SK-N-SH treated with all-trans-retinoic acid at 6 μM for 48 hours (cell line): ENCODE measurements around the gene CIZ1.

Experiments used
- ATAC-seq: fragments of 200-7000 bp; cut with Tn5 transposase; 3 replicates; pipeline ENCODE4 v1.9.1; 2020; ENCODE audit warnings: mild to moderate bottlenecking, moderate library complexity
- ARNTL ChIP-seq: fragments of 450-650 bp; formaldehyde crosslinking; IDR thresholded peaks from 2 replicates; pipeline ENCODE4 v1.5.0; 2020; ENCODE audit warnings: low read depth, mild to moderate bottlenecking, moderate library complexity, borderline replicate concordance
- BACH2 ChIP-seq: fragments of 250-450 bp; sonication (Bioruptor Pico); IDR thresholded peaks from 2 replicates; pipeline ENCODE4 v1.9.0; 2021; ENCODE audit warnings: mild to moderate bottlenecking, borderline replicate concordance
- CSDC2 ChIP-seq: fragments of 250-450 bp; sonication (Bioruptor Pico); IDR thresholded peaks from 2 replicates; pipeline ENCODE4 v1.5.0; 2020; ENCODE audit warnings: mild to moderate bottlenecking, moderate library complexity
- ESRRG ChIP-seq: fragments of 250-450 bp; sonication (Bioruptor Pico); IDR thresholded peaks from 2 replicates; pipeline ENCODE4 v1.6.1; 2021; ENCODE audit warnings: mild to moderate bottlenecking
- GLIS3 ChIP-seq: fragments of 250-450 bp; sonication (Bioruptor Pico); IDR thresholded peaks from 2 replicates; pipeline ENCODE4 v1.5.0; 2020; ENCODE audit warnings: mild to moderate bottlenecking, moderate library complexity
- ISL1 ChIP-seq: fragments of 250-450 bp; sonication (Bioruptor Pico); IDR thresholded peaks from 2 replicates; pipeline ENCODE4 v2.1.2; 2022; ENCODE audit warnings: mild to moderate bottlenecking, moderate library complexity
- OSR1 ChIP-seq: fragments of 250-450 bp; sonication (Bioruptor Pico); IDR thresholded peaks from 2 replicates; pipeline ENCODE4 v1.8.0; 2022; ENCODE audit warnings: moderate library complexity, mild to moderate bottlenecking, inconsistent platforms
- RARB ChIP-seq: fragments of 250-450 bp; sonication (Bioruptor Pico); IDR thresholded peaks from 2 replicates; pipeline ENCODE4 v1.8.0; 2021; ENCODE audit warnings: mild to moderate bottlenecking, moderate library complexity
- SNAI2 ChIP-seq: fragments of 250-450 bp; sonication (Bioruptor Pico); IDR thresholded peaks from 2 replicates; pipeline ENCODE4 v1.5.0; 2020; ENCODE audit warnings: mild to moderate bottlenecking, moderate library complexity
- TCF4 ChIP-seq: fragments of 250-450 bp; sonication (Bioruptor Pico); IDR thresholded peaks from 2 replicates; pipeline ENCODE4 v1.8.0; 2021; ENCODE audit warnings: mild to moderate bottlenecking, moderate library complexity, borderline replicate concordance
- TOX ChIP-seq: fragments of 250-450 bp; sonication (Bioruptor Pico); IDR thresholded peaks from 2 replicates; pipeline ENCODE4 v1.8.0; 2021; ENCODE audit warnings: mild to moderate bottlenecking, moderate library complexity, borderline replicate concordance
- ZFP3 ChIP-seq: fragments of 250-450 bp; sonication (Bioruptor Pico); IDR thresholded peaks from 2 replicates; pipeline ENCODE4 v1.5.0; 2020; ENCODE audit warnings: mild to moderate bottlenecking, moderate library complexity
- ZFP30 ChIP-seq: fragments of 450-650 bp; formaldehyde crosslinking; IDR thresholded peaks from 2 replicates; pipeline ENCODE4 v1.5.0; 2022; ENCODE audit warnings: mild to moderate bottlenecking, moderate library complexity
- ZNF565 ChIP-seq: fragments of 450-650 bp; formaldehyde crosslinking; conservative IDR thresholded peaks from 2 replicates; pipeline ENCODE4 v1.5.0; 2020; ENCODE audit warnings: low read depth, mild to moderate bottlenecking, moderate library complexity
- ZNF70 ChIP-seq: fragments of 450-650 bp; formaldehyde crosslinking; IDR thresholded peaks from 2 replicates; pipeline ENCODE4 v1.5.0; 2020; ENCODE audit warnings: mild to moderate bottlenecking, moderate library complexity
- ZNF8 ChIP-seq: fragments of 450-650 bp; formaldehyde crosslinking; IDR thresholded peaks from 2 replicates; pipeline ENCODE4 v1.5.0; 2020; ENCODE audit warnings: mild to moderate bottlenecking, moderate library complexity
- TF ChIP-seq, protein P1 (sequence below): fragments of 250-450 bp; sonication (Bioruptor Pico); IDR thresholded peaks from 2 replicates; pipeline ENCODE4 v1.5.0; 2020; ENCODE audit warnings: mild to moderate bottlenecking, moderate library complexity
- TF ChIP-seq, protein P2 (sequence below): fragments of 250-450 bp; sonication (Bioruptor Pico); IDR thresholded peaks from 2 replicates; pipeline ENCODE4 v1.5.1; 2021; ENCODE audit warnings: mild to moderate bottlenecking, moderate library complexity
- TF ChIP-seq, protein P3 (sequence below): fragments of 250-450 bp; sonication (Bioruptor Pico); IDR thresholded peaks from 2 replicates; pipeline ENCODE4 v1.5.1; 2020; ENCODE audit warnings: low read depth, mild to moderate bottlenecking, moderate library complexity
- TF ChIP-seq, protein P4 (sequence below): fragments of 250-450 bp; sonication (Bioruptor Pico); IDR thresholded peaks from 2 replicates; pipeline ENCODE4 v1.8.0; 2021; ENCODE audit warnings: low read depth, mild to moderate bottlenecking, moderate library complexity, borderline replicate concordance
- TF ChIP-seq, protein P5 (sequence below): fragments of 250-450 bp; sonication (Bioruptor Pico); IDR thresholded peaks from 2 replicates; pipeline ENCODE4 v1.8.0; 2020; ENCODE audit warnings: mild to moderate bottlenecking, moderate library complexity, borderline replicate concordance

Gene CIZ1

DNA sequence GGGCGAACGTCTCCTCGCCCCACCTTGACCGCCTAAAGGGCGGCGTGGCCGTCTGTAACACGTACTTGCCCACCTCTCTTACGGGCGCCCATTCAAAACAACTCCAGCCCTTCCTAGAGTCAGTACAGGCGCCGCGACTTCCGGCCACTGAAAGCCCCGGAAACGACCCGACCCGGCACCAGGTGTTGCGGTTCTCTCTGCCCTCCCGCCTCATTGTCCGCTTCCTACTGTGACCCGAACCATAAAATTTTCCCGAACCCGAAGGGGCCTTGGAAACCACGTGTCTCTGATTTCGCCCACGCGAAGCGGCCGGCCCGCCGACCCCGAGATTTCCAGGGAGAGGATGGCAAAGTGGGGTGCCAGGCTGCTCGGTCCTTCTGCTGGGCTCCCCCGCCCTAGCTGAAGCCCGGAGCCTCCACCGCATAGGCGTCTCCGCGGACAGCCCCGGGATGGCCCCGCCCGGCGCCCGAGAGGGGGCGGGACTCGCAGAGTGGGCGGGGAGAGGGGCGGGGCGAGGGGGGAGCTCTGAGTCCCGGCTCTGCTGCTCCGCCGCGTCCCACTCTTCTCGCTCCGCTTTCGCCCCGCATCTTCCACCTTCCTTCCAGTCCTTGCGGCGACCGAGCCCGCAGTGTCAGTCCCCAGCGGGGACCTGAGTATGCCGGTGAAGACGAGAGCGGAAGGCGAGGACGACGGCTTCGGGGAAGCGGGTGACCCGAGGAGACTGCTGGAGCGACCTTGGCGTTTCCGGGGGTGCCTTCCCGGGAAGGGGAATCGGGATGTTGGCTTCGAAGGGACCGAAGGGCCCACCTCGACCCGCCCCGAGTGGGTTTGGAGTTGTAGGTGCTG lies 63.2 kb downstream of the CIZ1 start:
- TF ChIP-seq ESRRG (CRISPR knock-in tag) (no peak), GLIS3 (CRISPR knock-in tag) (no peak), BACH2 (CRISPR knock-in tag) (no peak), CSDC2 (CRISPR knock-in tag) (no peak), RARB (CRISPR knock-in tag) (no peak), ZNF565 (CRISPR knock-in tag) (no peak), OSR1 (CRISPR knock-in tag) (no peak)
- TF ChIP-seq, protein P1, sequence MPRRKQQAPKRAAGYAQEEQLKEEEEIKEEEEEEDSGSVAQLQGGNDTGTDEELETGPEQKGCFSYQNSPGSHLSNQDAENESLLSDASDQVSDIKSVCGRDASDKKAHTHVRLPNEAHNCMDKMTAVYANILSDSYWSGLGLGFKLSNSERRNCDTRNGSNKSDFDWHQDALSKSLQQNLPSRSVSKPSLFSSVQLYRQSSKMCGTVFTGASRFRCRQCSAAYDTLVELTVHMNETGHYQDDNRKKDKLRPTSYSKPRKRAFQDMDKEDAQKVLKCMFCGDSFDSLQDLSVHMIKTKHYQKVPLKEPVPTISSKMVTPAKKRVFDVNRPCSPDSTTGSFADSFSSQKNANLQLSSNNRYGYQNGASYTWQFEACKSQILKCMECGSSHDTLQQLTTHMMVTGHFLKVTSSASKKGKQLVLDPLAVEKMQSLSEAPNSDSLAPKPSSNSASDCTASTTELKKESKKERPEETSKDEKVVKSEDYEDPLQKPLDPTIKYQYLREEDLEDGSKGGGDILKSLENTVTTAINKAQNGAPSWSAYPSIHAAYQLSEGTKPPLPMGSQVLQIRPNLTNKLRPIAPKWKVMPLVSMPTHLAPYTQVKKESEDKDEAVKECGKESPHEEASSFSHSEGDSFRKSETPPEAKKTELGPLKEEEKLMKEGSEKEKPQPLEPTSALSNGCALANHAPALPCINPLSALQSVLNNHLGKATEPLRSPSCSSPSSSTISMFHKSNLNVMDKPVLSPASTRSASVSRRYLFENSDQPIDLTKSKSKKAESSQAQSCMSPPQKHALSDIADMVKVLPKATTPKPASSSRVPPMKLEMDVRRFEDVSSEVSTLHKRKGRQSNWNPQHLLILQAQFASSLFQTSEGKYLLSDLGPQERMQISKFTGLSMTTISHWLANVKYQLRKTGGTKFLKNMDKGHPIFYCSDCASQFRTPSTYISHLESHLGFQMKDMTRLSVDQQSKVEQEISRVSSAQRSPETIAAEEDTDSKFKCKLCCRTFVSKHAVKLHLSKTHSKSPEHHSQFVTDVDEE (CRISPR knock-in tag) = peak; percentile 23; the same call in 1 of the 2 replicates
- TF ChIP-seq, protein P2, sequence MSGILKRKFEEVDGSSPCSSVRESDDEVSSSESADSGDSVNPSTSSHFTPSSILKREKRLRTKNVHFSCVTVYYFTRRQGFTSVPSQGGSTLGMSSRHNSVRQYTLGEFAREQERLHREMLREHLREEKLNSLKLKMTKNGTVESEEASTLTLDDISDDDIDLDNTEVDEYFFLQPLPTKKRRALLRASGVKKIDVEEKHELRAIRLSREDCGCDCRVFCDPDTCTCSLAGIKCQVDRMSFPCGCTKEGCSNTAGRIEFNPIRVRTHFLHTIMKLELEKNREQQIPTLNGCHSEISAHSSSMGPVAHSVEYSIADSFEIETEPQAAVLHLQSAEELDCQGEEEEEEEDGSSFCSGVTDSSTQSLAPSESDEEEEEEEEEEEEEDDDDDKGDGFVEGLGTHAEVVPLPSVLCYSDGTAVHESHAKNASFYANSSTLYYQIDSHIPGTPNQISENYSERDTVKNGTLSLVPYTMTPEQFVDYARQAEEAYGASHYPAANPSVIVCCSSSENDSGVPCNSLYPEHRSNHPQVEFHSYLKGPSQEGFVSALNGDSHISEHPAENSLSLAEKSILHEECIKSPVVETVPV (CRISPR knock-in tag) = no peak
- peak; percentile 86 for ATAC-seq

DNA sequence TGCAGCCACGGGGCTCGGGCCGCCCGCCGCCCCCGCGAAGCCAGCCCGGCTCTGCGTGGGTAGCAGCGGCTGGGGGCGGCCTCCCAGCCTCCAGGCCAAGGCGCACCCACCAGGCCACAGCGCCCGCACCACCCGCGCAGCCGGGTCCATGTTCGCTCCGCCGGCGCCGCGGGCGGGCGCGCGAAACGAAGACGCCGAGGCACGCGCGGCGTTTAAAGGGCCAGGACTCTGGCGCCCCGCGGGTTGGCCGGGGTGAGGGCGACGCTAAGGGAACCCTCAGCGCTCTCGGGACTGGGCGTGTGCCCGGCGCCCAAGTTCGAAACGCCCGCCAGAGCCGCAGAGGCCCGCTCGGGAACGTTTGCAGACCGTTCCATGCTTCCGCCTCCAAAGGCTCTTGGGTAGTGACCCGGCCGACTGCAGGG lies 63.8 kb downstream of the CIZ1 start, which contains the start of gene PTGES2:
Gene PTGES2 (minus strand): TSS at position 162 of the 422 bp plus-strand sequence. CDS start 12 bp downstream, at position 150.
- TF ChIP-seq ZNF70 (CRISPR knock-in tag) = no peak
- ATAC-seq = peak; percentile 83

DNA sequence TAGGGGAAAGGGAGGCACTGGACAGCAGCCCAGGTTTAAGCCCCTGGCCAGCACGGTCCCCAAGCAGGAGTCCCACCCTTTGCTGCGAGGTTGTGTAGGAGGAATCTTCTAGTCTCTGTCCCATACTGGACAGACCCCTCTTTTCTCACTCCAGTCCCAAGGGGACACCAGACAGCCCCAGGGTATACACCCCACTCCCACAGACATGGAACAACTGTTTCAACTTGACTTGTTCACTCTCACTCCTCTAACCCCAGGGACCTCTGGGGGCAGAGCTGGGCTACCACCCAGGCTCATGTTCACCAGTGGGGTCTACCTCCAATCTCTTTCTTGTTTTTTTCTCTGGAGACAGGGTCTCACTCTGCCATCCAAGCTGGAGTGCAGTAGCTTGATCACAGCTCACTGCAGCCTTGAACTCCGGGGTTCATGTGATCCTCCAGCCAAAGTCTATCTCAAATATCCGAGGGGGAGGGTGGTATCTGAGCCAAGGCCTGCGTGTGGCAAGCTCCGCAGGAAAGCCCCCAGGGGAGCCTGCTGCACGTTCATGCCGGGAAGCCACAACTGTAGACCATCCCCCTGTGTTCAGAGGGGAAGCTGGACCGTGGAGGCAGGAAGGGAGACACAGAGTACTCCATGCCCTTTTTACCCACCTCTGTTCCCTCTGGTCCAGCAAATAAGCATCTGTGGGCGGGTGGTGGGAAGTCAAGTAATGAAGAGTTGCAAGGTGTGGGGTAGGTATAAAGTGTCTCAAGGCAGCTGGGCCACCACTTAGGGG lies 65.6 kb downstream of the CIZ1 start:
- ATAC-seq = no peak
- TF ChIP-seq, protein P3, sequence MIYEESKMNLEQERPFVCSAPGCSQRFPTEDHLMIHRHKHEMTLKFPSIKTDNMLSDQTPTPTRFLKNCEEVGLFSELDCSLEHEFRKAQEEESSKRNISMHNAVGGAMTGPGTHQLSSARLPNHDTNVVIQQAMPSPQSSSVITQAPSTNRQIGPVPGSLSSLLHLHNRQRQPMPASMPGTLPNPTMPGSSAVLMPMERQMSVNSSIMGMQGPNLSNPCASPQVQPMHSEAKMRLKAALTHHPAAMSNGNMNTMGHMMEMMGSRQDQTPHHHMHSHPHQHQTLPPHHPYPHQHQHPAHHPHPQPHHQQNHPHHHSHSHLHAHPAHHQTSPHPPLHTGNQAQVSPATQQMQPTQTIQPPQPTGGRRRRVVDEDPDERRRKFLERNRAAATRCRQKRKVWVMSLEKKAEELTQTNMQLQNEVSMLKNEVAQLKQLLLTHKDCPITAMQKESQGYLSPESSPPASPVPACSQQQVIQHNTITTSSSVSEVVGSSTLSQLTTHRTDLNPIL (CRISPR knock-in tag) = no peak
- TF ChIP-seq, protein P4, sequence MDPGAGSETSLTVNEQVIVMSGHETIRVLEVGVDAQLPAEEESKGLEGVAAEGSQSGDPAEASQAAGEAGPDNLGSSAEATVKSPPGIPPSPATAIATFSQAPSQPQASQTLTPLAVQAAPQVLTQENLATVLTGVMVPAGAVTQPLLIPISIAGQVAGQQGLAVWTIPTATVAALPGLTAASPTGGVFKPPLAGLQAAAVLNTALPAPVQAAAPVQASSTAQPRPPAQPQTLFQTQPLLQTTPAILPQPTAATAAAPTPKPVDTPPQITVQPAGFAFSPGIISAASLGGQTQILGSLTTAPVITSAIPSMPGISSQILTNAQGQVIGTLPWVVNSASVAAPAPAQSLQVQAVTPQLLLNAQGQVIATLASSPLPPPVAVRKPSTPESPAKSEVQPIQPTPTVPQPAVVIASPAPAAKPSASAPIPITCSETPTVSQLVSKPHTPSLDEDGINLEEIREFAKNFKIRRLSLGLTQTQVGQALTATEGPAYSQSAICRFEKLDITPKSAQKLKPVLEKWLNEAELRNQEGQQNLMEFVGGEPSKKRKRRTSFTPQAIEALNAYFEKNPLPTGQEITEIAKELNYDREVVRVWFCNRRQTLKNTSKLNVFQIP (CRISPR knock-in tag) = no peak
- TF ChIP-seq ARNTL (CRISPR knock-in tag) (no peak), TCF4 (CRISPR knock-in tag) (no peak), RARB (CRISPR knock-in tag) (no peak), ZFP3 (no peak), ZNF8 (CRISPR knock-in tag) (no peak), ISL1 (CRISPR knock-in tag) (no peak), TOX (CRISPR knock-in tag) (no peak), ZFP30 (CRISPR knock-in tag) (no peak), SNAI2 (CRISPR knock-in tag) (no peak), CSDC2 (CRISPR knock-in tag) (no peak), BACH2 (CRISPR knock-in tag) (no peak), GLIS3 (CRISPR knock-in tag) (no peak), OSR1 (CRISPR knock-in tag) (no peak)
- TF ChIP-seq, protein P5, sequence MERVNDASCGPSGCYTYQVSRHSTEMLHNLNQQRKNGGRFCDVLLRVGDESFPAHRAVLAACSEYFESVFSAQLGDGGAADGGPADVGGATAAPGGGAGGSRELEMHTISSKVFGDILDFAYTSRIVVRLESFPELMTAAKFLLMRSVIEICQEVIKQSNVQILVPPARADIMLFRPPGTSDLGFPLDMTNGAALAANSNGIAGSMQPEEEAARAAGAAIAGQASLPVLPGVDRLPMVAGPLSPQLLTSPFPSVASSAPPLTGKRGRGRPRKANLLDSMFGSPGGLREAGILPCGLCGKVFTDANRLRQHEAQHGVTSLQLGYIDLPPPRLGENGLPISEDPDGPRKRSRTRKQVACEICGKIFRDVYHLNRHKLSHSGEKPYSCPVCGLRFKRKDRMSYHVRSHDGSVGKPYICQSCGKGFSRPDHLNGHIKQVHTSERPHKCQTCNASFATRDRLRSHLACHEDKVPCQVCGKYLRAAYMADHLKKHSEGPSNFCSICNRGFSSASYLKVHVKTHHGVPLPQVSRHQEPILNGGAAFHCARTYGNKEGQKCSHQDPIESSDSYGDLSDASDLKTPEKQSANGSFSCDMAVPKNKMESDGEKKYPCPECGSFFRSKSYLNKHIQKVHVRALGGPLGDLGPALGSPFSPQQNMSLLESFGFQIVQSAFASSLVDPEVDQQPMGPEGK (CRISPR knock-in tag) = no peak
- TF ChIP-seq, protein P2 (CRISPR knock-in tag) = no peak
- TF ChIP-seq, protein P1 (CRISPR knock-in tag) = no peak
